SK-N-SH (cell line): ENCODE data around the gene NAPEPLD. TPM values are rescaled to one million over a fixed set of nuclear protein-coding genes. Genes with fewer than 3 reads are reported as not detected.

Experiments
- CTCF ChIA-PET: fragments of 300-600, 350-600 bp; formaldehyde crosslinking; extraction: SDS; loops from one replicate; lab custom pipeline; 2021; lab: Yijun Ruan, JAX
- POLR2A ChIA-PET: fragments of 350-600 bp; sonication (Branson Sonifier 250); formaldehyde crosslinking; extraction: SDS; loops from one replicate; lab custom pipeline; 2020; ENCODE audit warnings: antibody characterized with exemption, inconsistent platforms; lab: Yijun Ruan, JAX
- DNase-seq: peaks from one replicate; pipeline ENCODE4 v3.0.0; 2012
- H2AFZ ChIP-seq: fragments of 200-600 bp; sonication (generic); 2 replicates; pipeline ENCODE4 v1.8.1; 2016; ENCODE audit warnings: antibody characterized with exemption, mild to moderate bottlenecking, low read depth
- H3F3A ChIP-seq: fragments of 200-600 bp; sonication (generic); replicated peaks from 2 replicates; pipeline ENCODE3; 2016; ENCODE audit warnings: antibody characterized with exemption, mild to moderate bottlenecking; ENCODE audit not compliant: insufficient read depth
- H3K27ac ChIP-seq, 2 experiments: fragments of 200-500 bp in 1 of 2; fragments of 200-600 bp in 1 of 2; sonication (Bioruptor generic) in 1 of 2; sonication (generic), shearing (Covaris generic) in 1 of 2; 2 replicates each; pipeline versions ENCODE4 v1.5.1 to v1.6.1; 2014 to 2016; ENCODE audit warnings: low read depth in 2 of 2, inconsistent platforms in 1 of 2, low read length in 1 of 2, mild to moderate bottlenecking in 1 of 2, mixed read lengths in 1 of 2
- H3K27me3 ChIP-seq: fragments of 200-600 bp; sonication (generic), shearing (Covaris generic); 2 replicates; pipeline ENCODE4 v1.6.1; 2016; ENCODE audit warnings: mixed run types; ENCODE audit not compliant: insufficient read depth
- H3K36me3 ChIP-seq, 2 experiments: fragments of 200-500 bp in 1 of 2; fragments of 200-600 bp in 1 of 2; sonication (Bioruptor generic) in 1 of 2; sonication (generic) in 1 of 2; replicated peaks in 1 of 2; 2 replicates each; pipeline versions ENCODE3 to v1.5.1; 2014 to 2016; ENCODE audit warnings: low read length in 1 of 2, mild to moderate bottlenecking in 1 of 2; ENCODE audit not compliant: insufficient read depth in 2 of 2, control insufficient read depth in 1 of 2
- H3K4me1 ChIP-seq, 2 experiments: fragments of 200-500 bp in 1 of 2; fragments of 200-600 bp in 1 of 2; sonication (Bioruptor generic) in 1 of 2; sonication (generic), shearing (Covaris generic) in 1 of 2; 2 replicates each; pipeline versions ENCODE4 v1.5.1 to v1.6.1; 2014 to 2016; ENCODE audit warnings: low read depth in 1 of 2, low read length in 1 of 2, mixed run types in 1 of 2; ENCODE audit not compliant: insufficient read depth in 2 of 2, control insufficient read depth in 1 of 2
- H3K4me2 ChIP-seq: fragments of 200-600 bp; sonication (generic), shearing (Covaris generic); 2 replicates; pipeline ENCODE4 v1.6.1; 2017; ENCODE audit warnings: mixed run types
- H3K4me3 ChIP-seq, 2 experiments: fragments of 200-500 bp in 1 of 2; fragments of 200-600 bp in 1 of 2; sonication (Bioruptor generic) in 1 of 2; sonication (generic), shearing (Covaris generic) in 1 of 2; 2 replicates each; pipeline versions ENCODE4 v1.5.1 to v1.8.1; 2014 to 2016; ENCODE audit warnings: low read depth in 2 of 2, inconsistent platforms in 1 of 2, low read length in 1 of 2, mild to moderate bottlenecking in 1 of 2, mixed read lengths in 1 of 2, moderate library complexity in 1 of 2
- H3K79me2 ChIP-seq: fragments of 200-600 bp; sonication (generic); 2 replicates; pipeline ENCODE4 v1.8.1; 2017; ENCODE audit warnings: mild to moderate bottlenecking; ENCODE audit not compliant: insufficient read depth
- H3K9ac ChIP-seq: fragments of 200-600 bp; sonication (generic); 2 replicates; pipeline ENCODE4 v1.6.1; 2017; ENCODE audit warnings: mixed run types
- H3K9me2 ChIP-seq: fragments of 200-600 bp; sonication (generic); 2 replicates; pipeline ENCODE4 v1.6.1; 2017; ENCODE audit warnings: mixed run types
- H3K9me3 ChIP-seq: fragments of 200-600 bp; sonication (generic); 2 replicates; pipeline ENCODE4 v1.6.1; 2017; ENCODE audit warnings: mixed run types, mild to moderate bottlenecking, moderate library complexity
- H4K20me1 ChIP-seq: fragments of 200-600 bp; sonication (generic); 2 replicates; pipeline ENCODE4 v1.6.1; 2017; ENCODE audit warnings: mild to moderate bottlenecking, mixed run types; ENCODE audit not compliant: insufficient read depth
- CTCF ChIP-seq: fragments of 200-600 bp; sonication (generic); IDR thresholded peaks from 2 replicates; pipeline ENCODE4 v1.6.1; 2017; ENCODE audit warnings: antibody characterized with exemption, mild to moderate bottlenecking, moderate library complexity
- EZH2phosphoT487 ChIP-seq: fragments of 200-600 bp; sonication (generic); IDR thresholded peaks from 2 replicates; pipeline ENCODE4 v1.6.1; 2017; ENCODE audit warnings: low read depth, mixed run types, mild to moderate bottlenecking, antibody characterized with exemption, moderate library complexity, borderline replicate concordance
- FOXM1 ChIP-seq: IDR thresholded peaks from 2 replicates; pipeline ENCODE4 v1.4.0; 2012; ENCODE audit warnings: low read depth, mild to moderate bottlenecking
- GABPA ChIP-seq: IDR thresholded peaks from 2 replicates; pipeline ENCODE4 v1.4.0; 2012; ENCODE audit warnings: low read depth, mild to moderate bottlenecking
- GATA2 ChIP-seq: sonication (generic); formaldehyde crosslinking; IDR thresholded peaks from 2 replicates; pipeline ENCODE4 v1.5.0; 2020; ENCODE audit warnings: mild to moderate bottlenecking, missing genetic modification reagents
- IRF3 ChIP-seq: fragments of 150-350 bp; IDR thresholded peaks from 2 replicates; pipeline ENCODE4 v1.6.1; 2016; ENCODE audit warnings: mild to moderate bottlenecking, low read depth, low read length
- MAX ChIP-seq: IDR thresholded peaks from 2 replicates; pipeline ENCODE4 v1.4.0; 2012; ENCODE audit warnings: low read depth
- MEF2A ChIP-seq: IDR thresholded peaks from 2 replicates; pipeline ENCODE4 v1.4.0; 2012; ENCODE audit warnings: low read depth, borderline replicate concordance
- MXI1 ChIP-seq: IDR thresholded peaks from 2 replicates; pipeline ENCODE4 v1.6.1; 2012; ENCODE audit warnings: mild to moderate bottlenecking, low read depth, low read length, improper control_type of control experiment
- REST ChIP-seq: IDR thresholded peaks from 2 replicates; pipeline ENCODE4 v1.6.1; 2012; ENCODE audit warnings: mild to moderate bottlenecking, low read depth, low read length, moderate library complexity
- SMC3 ChIP-seq: IDR thresholded peaks from 2 replicates; pipeline ENCODE4 v1.6.1; 2012; ENCODE audit warnings: low read depth, low read length, improper control_type of control experiment
- TCF12 ChIP-seq: IDR thresholded peaks from 2 replicates; pipeline ENCODE4 v1.4.0; 2012
- USF2 ChIP-seq: fragments of 150-350 bp; IDR thresholded peaks from 2 replicates; pipeline ENCODE4 v1.6.1; 2017; ENCODE audit warnings: antibody characterized with exemption, low read length, low read depth, borderline replicate concordance
- YY1 ChIP-seq: IDR thresholded peaks from 2 replicates; pipeline ENCODE4 v1.4.0; 2012; ENCODE audit warnings: low read depth, mild to moderate bottlenecking
- WGBS: methylation state at CpG from one replicate; pipeline ENCODE4 v1.1.6; 2017; ENCODE audit warnings: low lambda C conversion rate; 5-methylcytosine and 5-hydroxymethylcytosine counted together
- polyA plus RNA-seq, 3 experiments: library from polyadenylated mRNA; depleted of rRNA; stranded (reverse); fragments of >200 nt; gene quantifications; 2 replicates each; pipeline ENCODE4 v1.2.3, GENCODE V29; 2012

The NAPEPLD gene
- polyA plus RNA-seq, 1 of the 3 experiments (the other 2 are of a cell fraction) = 4.6 TPM

GRCh38 chr7:103142494-103142893 lies 6.4 kb downstream of the NAPEPLD start:
- Histone ChIP-seq H3K9me2 (no peaks in the 10 kb centered on the region), H3K4me3 (no peak overlapping the region), H3K4me1 (peaks cover 11 to 14% of the 10 kb centered on the region in 2 experiments; a peak in 3 of 4 replicates), H3K9ac (no peak overlapping the region), H3K4me2 (no peak overlapping the region), H3K36me3 (peaks cover 0 to 8% of the 10 kb centered on the region in 2 experiments), H4K20me1 (no peaks in the 10 kb centered on the region), H3K27ac (no peak overlapping the region), H3K9me3 (no peaks in the 10 kb centered on the region), H2AFZ (no peak overlapping the region), H3K79me2 (peaks cover 52% of the 10 kb centered on the region), H3F3A (peaks cover 6% of the 10 kb centered on the region), H3K27me3 (no peaks in the 10 kb centered on the region)
- ChIA-PET POLR2A (no interaction called here), CTCF (no interaction called here)
- no peak for TF ChIP-seq CTCF
- TF ChIP-seq MEF2A = no peak
- no peak for TF ChIP-seq FOXM1
- TF ChIP-seq GATA2 (CRISPR knock-in tag) = no peak
- no peak for TF ChIP-seq IRF3
- TF ChIP-seq REST = no peak
- no peak for TF ChIP-seq EZH2phosphoT487
- TF ChIP-seq YY1 = no peak
- TF ChIP-seq MXI1 = no peak
- TF ChIP-seq USF2 = no peak
- TF ChIP-seq MAX = no peak
- TF ChIP-seq SMC3 = no peak
- no peak for TF ChIP-seq GABPA
- TF ChIP-seq TCF12 = no peak
- WGBS = 83% methylated on average over 1 of the region's 1 CpG
- no peak for DNase-seq
